HG03064 (cell line): ENCODE data around the gene C5orf24.
A peak's percentile ranks its signal among the peaks of the same experiment; 100 is the strongest.
"Not testable (repeated sequence)": the region's sequence is repeated elsewhere in the genome, so short reads cannot be mapped to it uniquely, and the experiment has no call there.

ENCODE experiments used
- ATAC-seq: cut with Tn5 transposase; IDR thresholded peaks from one replicate; pipeline ENCODE4 v1.9.1; 2021; ENCODE audit warnings: low read depth; ENCODE audit not compliant: unreplicated experiment

The C5orf24 gene

DNA sequence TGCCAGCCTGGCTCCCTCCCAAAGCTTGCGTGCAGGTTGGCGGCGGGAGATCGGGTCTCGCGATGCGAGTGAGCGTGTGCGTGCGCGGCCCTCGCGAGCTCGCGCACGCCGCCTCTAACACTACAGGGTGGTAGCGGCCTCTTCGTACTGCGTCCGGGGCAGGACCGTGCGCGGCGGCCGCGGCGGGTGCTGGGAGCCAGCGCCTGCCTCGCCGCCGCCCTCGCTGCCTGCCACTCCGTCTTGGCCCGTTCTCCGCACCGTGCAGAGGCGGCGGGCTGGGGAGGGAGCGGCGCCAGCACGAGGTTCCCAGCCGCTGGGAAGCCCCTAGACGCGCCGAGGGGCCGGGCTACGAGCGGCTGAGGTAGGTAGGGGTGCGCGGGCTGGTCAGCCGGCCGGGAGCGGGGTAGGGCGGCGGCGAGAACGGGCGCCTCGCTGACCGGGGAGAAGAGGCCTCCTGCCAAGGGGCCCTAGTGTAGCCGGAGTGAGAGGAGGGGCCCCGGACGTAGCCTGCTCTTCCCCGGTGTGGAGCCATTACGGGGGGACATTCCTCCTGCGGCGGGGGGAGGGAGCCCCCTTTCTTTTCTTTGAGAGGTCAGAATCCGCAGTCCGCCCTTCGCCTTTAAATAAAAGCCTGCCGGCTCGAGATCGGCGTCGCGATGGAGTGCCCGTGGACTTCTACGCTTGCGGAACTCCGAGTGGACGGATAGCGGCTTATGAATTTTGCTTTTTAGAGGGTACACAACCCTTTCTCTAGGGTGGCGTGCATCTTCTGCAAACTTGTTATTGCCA, at the start of gene C5orf24:
TSS of gene C5orf24 (plus strand) at position 117 of the 789 bp plus-strand sequence. CDS start 8,933 bp downstream, outside the sequence.
- ATAC-seq, result peak; percentile 92

DNA sequence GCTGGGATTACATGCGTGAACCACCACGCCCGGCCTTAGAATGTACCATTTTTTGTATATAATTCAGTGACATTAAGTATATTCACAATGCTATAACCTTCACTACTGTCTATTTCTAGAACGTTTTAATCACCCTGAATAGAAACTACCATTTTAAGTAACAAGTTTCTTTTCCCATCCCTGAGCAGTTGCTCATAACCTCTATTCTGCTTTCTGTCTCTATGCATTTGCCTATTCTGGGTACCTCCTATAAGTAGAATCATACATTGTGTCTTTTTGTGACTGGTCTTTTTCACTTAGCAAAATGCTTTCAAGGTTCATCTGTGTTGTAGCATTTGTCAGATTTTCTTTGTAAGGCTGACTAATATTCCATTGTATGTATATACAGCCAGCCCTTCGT, 47.3 kb upstream of the C5orf24 start:
- no peak for ATAC-seq

DNA sequence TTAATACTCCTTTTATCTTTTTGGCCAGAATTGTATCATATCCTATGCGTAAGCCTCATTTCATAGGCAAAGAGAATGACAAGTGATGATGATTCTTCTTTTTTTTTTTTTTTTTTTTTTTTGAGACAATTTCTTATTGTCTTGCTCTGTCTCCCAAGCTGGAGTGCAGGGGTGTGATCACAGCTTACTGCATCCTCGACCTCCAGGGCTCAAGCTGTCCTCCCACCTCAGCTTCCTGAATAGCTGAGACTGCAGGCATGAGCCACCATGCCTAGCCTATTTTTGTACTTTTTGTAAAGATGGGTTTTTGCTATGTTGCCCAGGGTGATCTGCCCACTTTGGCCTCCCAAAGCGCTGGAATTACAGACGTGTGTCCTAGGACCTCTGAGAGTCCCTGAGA, 41.9 kb upstream of the C5orf24 start:
- ATAC-seq, result no peak

DNA sequence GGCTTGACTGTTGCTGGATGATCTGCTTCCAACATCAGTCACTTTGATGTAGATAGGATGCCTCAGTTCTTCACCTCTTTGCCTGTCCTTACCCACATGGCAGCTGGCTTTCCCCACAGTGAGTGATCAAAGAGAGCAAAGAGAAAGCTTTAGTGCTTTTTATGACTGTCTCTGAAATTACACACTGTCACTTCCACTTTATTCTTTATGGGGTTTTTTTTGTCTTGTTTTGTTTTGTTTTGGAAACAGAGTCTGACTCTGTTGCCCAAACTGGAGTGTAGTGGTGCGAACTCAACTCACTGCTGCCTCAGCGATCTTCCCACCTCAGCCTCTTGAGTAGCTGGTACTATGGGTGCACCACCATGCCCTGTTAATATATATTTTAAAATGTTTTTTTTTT, 32.4 kb upstream of the C5orf24 start:
- no peak for ATAC-seq

DNA sequence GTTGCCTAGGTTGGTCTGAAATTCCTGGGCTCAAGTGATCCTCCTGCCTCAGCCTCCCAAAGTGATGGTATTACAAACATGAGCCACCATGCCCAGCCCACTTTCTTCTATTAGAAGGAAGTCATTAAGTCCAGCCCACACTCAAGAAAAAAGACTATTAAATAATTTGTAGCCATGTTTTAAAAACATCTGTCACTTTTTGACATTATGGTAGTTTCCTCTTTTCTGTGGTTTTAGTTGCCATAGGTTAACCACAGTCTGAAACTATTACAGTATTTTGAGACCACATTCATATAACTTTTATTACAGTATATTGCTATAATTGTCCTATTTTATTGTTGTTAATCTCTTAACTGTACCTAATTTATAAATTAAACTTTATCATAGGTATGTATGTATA, 31.9 kb upstream of the C5orf24 start:
- ATAC-seq, result no peak

DNA sequence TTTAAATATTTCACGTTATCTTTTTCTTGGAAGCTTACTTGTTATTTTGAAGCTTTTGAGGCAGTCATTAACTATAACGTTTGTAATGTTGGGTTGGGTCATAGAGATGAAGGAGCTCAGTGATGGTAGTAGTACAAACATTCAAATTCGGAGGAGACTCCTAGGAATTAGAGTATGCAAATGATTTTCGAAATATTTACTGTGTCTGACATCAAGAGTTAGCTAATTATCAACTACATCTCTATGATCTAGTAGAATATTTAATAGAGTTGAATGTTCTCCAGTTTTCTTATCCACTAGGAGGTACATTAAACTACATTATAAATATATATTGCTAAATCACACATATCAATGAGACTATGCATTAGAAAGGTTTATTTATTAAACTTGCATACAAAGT, 28.8 kb upstream of the C5orf24 start:
- no peak for ATAC-seq

DNA sequence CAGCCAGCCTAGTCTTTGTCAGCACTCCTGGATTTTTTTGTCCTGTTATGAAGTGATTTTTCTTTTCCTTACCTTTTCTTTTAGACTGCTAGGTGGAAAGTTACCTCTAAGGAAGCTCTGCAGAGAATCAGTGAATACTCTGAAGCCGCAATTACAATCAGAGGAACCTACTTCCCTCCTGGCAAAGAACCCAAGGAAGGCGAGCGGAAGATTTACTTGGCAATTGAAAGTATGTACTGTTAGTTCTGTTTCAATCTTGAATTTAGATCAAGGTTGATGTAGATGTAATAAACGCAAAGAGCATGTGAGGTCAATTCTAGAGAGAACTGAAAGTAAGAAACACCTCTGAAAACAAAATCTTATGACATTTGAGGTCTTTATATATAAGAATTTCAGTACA, 27.0 kb upstream of the C5orf24 start:
- ATAC-seq, result no peak

DNA sequence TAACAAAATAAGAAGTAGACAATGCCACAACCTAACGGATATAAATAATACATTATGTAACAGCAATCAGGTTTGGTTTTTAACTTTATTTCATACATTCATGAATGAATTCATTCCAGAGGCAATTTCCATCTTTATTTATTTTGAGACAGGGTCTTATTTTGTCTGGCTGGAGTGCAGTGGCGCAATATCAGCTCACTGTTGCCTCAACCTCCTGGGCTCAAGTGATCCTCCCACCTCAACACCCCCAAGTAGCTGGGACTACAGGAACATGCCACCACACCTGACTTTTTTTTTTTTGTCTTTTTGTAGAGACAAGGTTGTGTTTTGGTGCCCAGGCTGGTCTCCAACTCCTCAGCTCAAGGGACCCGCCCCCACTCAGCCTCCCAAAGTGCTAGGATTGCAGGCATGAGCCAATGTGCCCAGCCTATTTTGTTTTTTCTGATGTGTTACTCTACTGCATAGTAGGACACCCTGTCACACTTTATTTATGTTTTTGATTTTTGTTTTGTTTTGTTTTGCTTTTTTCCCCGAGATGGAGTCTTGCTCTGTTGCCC, 26.3 kb upstream of the C5orf24 start:
- ATAC-seq, result no peak

DNA sequence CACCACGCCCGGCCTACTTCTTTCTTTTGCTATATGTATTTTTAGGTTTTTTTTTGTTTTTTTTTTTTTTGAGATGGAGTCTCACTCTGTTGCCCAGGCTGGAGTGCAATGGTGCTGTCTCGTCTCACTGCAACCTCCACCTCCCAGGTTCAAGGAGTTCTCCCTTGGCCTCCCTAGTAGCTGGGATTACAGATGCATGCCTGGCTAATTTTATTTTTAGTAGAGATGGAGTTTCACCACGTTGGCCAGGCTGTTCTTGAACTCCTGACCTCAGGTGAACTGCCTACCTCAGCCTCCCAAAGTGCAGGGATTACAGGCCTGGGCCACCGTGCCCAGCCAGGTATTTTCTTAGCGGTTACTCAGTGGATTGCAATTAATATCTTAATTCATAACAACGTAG, 23.9 kb upstream of the C5orf24 start:
- ATAC-seq, result no peak

DNA sequence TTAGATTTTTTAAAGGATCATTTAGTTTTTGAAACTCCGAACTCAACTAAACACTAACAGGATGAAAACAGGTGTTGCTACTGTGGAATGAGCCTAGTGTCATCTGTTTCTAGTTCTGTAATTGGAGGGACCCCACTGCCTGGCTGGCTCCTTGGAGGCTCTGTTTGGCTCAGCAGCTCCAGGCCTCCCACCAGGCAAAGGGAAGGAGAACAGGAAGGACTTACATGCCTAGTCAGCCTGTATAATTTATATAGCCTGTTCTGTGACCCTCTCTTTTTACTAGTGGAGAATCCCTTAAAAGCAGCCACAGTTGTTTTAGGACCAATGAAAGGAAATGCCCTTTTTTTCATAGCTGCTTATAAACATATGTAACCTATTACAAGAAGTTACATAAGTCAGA, 21.1 kb upstream of the C5orf24 start:
- ATAC-seq, result no peak

DNA sequence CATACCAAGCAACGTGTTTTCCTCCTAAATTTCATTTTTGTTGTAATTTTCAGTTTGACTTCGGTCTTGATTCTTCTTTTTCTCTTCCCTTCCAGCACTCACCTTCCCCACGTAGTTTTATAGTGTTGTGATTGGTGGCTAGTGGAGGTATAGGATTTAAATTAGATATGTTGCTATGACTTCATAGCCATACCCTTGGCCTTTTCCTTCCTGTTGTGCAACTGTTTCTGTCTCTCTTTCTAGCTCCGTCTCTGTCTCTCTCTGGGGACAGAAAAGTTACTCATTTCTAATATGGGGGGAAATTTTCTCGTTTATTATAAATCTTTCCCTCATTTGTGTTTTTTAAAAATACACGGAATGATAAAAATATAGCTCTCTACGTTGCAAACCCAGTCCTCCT, 20.6 kb upstream of the C5orf24 start:
- ATAC-seq, result no peak

DNA sequence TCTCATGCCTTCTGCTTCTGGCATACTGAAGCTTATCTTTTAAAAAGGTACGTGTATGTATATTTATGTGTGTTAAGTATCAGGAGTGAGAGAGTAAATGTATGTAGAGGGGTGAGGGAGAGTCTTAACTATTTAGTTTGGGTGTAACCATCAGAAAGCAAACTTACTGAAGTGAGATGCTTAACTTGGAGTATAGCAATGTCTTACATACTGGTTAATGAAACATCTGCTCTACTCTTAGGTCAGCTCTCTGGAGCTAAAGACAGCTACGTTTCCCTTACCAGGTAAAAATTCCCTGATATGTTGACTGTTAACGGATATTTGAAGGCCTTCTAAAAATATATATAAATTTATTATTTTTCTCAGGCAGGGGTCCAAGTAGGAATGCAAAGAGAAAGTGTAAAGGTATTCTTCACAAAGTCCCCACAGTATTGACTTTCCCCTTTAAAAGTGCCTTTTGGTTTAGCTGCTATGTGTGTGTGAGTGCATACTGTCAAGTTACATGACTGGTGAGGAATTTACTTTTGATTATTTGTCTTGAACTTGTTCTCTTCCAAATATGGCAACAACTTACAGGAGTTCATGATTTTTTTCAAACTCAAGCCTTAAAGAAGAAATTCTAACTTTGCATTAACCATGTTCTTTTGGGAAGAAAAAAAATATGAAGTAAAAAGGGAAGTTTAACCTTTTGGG, 12.3 kb upstream of the C5orf24 start:
- no peak for ATAC-seq

DNA sequence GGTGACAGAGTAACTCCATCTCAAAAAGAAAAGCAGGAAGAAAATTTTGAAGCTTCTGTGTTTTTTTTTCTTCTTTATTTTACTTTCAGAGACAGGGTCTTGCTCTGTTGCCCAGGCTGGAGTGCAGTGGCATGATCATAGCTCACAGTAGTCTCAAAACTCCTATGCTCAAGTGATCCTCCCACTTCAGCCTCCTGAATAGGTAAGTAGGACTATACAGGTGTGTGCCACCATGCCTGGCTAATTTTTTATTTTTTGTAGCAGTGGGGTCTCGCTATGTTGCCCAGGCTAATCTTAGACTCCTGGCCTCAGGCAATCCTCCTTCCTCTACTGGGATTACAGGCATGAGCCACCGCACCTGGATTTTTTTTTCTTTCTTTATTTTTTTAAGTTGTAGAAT, 10.1 kb upstream of the C5orf24 start:
- ATAC-seq, result no peak

DNA sequence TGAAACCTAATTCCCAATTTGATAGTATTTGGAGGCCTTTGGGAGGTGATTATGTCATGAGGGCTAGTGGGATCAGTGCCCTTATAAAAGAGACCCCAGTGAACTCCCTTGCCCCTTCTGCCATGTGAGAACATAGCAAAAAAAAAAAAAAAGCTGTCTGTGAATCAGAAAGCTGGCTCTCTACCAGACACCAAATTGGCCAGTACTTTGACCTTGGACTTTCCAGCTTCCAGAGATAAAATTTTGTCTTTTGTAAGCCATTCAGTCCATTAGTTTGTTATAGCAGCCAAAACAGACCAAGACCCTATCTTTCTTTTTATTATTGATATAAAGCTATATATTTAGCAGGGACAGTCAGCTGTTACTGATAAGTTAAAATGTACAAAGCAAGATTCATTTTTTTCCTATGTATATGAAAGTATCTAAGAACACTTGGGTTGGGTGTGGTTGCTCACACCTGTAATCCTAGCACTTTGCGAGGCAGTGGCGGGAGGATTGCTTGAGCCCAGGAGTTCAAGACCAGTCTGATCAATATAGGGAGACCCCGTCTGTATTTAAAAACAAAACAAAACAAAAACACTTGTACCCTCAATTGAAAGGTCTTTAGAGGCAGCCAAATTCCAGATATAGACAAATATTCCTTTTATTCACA, 8.1 kb upstream of the C5orf24 start:
- no peak for ATAC-seq

DNA sequence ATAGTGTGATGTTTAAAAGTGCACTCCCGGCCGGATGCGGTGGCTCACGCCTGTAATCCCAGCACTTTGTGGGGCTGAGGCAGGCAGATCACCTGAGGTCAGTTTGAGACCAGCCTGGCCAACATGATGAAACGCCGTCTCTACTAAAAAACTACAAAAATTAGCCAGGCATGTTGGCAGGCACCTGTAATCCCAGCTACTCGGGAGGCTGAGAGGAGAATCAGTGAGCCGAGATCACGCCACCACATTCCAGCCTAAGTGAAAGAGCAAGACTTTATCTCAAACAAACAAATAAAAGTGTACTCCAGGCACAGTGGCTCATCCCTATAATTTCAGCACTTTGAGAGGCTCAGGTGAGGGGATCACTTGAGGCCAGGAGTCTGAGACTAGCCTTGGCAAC, 7.4 kb upstream of the C5orf24 start:
- ATAC-seq, result not testable (repeated sequence)

DNA sequence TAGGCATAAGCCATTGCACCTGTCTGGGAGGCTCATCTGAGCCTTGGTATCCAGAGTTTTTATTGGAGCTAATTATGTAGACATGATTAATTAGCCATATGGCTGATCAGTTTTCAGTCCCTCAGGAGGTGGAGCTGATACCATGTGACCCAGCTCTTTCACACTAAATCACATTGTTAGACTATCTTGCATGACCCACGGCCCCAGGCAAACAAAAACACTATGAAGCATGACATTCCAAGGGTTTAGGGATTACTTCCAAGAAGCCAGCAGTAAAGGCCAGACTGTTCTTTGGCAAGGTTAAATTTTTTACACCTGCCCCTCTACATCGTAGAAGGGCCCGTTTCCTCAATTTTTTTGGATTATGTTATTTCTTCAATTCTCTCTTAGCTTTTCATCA, 5.0 kb upstream of the C5orf24 start:
- no peak for ATAC-seq

DNA sequence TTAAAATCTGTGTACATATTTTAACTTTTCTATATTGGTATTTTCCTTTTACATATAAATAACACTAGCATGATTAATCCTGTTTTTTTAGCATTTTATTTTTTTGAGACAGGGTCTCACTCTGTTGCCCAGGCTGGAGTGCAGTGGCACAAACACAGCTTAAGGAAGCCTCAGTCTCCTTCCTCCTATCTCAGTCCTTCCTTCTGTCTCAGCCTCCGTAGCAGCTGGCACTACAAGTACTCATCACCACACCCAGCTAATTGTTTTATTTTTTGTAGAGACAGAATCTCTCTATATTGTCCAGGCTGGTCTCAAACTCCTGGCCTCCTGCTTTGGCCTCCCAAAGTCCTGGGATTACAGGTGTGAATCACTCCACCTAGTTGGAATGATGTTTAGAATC, 1.5 kb upstream of the C5orf24 start:
- no peak for ATAC-seq

DNA sequence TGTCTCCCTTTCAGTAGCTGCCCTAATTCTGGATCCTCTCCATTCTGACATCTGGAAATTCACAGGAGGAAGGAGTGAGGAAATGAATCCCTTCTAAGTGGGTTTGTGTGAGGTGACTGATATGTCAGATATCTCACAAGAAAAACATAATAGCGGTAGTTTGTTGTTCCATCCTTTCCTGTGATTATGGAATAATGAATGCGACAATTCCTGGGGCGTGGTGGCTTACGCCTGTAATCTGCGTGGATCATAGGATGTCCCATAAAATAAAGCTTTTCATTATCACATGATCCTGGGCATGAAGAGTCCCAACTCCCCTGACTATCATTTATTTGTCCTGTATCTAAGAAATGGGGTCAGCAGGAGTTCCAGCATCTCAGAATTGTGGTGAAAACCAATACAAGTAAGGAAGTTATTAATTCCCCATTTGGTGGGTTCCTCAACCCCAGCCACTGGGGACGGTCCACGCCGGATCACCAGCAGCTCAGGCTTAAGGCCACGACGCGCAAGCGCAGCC, 375 bp upstream of the C5orf24 start:
- ATAC-seq, result no peak

DNA sequence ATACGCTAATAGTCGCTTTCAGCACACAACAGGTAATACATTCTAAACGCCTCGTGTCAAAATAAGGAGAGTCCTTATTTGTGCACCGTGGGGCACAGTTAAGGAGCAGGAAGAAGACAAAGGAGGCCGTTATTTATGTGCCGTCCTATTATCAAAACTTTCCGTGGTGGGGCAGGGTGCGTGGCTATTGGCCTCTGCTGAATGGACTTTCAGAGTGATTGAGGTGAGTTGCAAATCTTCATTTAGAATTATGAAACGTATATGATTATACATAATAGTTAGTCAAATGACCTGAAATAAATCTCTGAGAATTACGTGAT, 833 bp downstream of the C5orf24 start:
- peak; percentile 7 for ATAC-seq

DNA sequence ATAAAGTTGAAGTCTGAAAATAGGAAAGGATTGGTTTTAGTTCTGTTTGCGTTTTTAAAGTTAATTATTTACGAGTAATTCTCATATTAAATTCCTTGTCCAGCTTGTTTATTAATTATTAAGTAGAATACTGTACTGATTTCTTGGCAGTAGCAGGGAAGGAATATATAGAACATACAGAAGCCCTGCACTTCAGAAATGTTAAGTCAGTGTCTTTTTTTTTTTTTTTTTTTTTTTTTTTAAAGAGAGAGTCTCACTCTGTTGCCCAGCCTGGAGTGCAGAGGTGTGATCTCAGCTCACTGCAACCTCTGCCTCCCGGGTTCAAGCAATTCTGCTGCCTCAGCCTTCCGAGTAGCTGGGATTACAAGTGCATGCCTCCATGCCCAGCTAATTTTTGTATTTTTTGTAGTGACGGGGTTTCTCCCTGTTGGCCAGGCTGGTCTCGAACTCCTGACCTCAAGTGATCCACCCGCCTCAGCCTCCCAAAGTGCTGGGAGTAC, 3.7 kb downstream of the C5orf24 start:
- ATAC-seq, result not testable (repeated sequence)

DNA sequence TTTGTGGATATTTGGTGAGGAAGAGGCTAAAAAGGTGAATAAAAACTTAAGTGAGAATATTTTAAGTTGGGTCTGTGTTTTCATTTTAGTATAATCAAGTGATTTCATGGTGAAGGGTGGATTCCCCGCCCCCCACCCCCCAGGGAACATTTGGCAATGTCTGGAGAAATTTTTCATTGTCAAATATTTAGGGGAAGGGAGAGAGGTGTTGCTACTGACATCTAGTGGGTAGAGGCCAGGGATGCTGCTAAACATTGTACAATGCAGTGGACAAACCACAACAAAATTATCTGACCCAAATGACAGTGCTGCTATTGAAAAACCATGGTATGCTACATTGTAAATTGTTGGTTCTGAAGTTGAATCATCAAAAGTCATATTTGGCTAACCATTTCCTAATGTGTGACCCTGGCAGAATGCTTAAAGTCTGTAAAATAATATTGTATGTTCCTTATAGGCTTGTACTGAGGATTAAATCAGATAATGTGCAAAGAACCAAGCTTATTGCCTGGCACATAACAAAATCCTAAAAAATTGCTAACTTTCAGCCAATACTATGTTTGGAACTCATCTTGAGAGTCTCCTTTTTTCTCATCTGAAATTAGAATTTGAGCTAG, 5.6 kb downstream of the C5orf24 start:
- ATAC-seq, result no peak
